Loucy (cell line): ENCODE measurements around the gene TUBA1C.
"Not testable (repeated sequence)": the region's sequence is repeated elsewhere in the genome, so short reads cannot be mapped to it uniquely, and the experiment has no call there.

Experiments used
- H2AFZ ChIP-seq: fragments of 200-600 bp; sonication (generic); 2 replicates; pipeline ENCODE4 v1.6.0; 2016; ENCODE audit warnings: antibody characterized with exemption, mild to moderate bottlenecking, low read length, moderate library complexity
- H3F3A ChIP-seq: fragments of 200-600 bp; 2 replicates; pipeline ENCODE4 v1.6.0; 2016; ENCODE audit warnings: antibody characterized with exemption, low read depth, mild to moderate bottlenecking
- H3K27me3 ChIP-seq: fragments of 200-600 bp; sonication (generic); 2 replicates; pipeline ENCODE4 v1.6.1; 2014; ENCODE audit warnings: low read length, mild to moderate bottlenecking; ENCODE audit not compliant: insufficient read depth, poor library complexity, severe bottlenecking
- H3K36me3 ChIP-seq: fragments of 200-600 bp; sonication (generic); 2 replicates; pipeline ENCODE4 v1.6.1; 2016; ENCODE audit warnings: low read length; ENCODE audit not compliant: insufficient read depth
- H3K4me1 ChIP-seq: fragments of 200-600 bp; sonication (generic); 2 replicates; pipeline ENCODE4 v1.5.1; 2014; ENCODE audit warnings: low read length, mild to moderate bottlenecking; ENCODE audit not compliant: insufficient read depth, poor library complexity, severe bottlenecking
- H3K4me2 ChIP-seq: fragments of 200-600 bp; sonication (generic); 2 replicates; pipeline ENCODE4 v1.6.0; 2014; ENCODE audit warnings: antibody characterized with exemption, low read length, low read depth, mild to moderate bottlenecking; ENCODE audit not compliant: poor library complexity, severe bottlenecking
- H3K4me3 ChIP-seq: fragments of 200-600 bp; sonication (generic); 2 replicates; pipeline ENCODE4 v1.5.1; 2014; ENCODE audit warnings: low read length, mild to moderate bottlenecking, mixed read lengths; ENCODE audit not compliant: poor library complexity, severe bottlenecking
- H3K79me2 ChIP-seq: fragments of 200-600 bp; sonication (generic); 2 replicates; pipeline ENCODE4 v1.6.1; 2014; ENCODE audit warnings: low read length; ENCODE audit not compliant: insufficient read depth
- H3K9ac ChIP-seq: fragments of 200-600 bp; sonication (generic); 2 replicates; pipeline ENCODE4 v1.6.0; 2014; ENCODE audit warnings: mild to moderate bottlenecking, low read depth, low read length, moderate library complexity; ENCODE audit not compliant: poor library complexity, severe bottlenecking
- H3K9me2 ChIP-seq: fragments of 200-600 bp; sonication (generic); replicated peaks from 2 replicates; pipeline ENCODE4 v1.6.1; 2016; ENCODE audit warnings: low read depth, low read length, mixed read lengths
- H3K9me3 ChIP-seq: fragments of 200-600 bp; sonication (generic); 2 replicates; pipeline ENCODE4 v1.6.1; 2014; ENCODE audit warnings: mild to moderate bottlenecking, antibody characterized with exemption, low read length, low read depth; ENCODE audit not compliant: insufficient read depth
- H4K20me1 ChIP-seq: fragments of 200-600 bp; sonication (generic); 2 replicates; pipeline ENCODE4 v1.6.0; 2014; ENCODE audit warnings: antibody characterized with exemption, low read length, mild to moderate bottlenecking; ENCODE audit not compliant: insufficient read depth, poor library complexity, severe bottlenecking
- EZH2phosphoT487 ChIP-seq: fragments of 200-600 bp; IDR thresholded peaks from 2 replicates; pipeline ENCODE4 v1.6.1; 2018; ENCODE audit warnings: antibody characterized with exemption, mild to moderate bottlenecking, moderate library complexity, borderline replicate concordance
- TF ChIP-seq, protein P1 (sequence below): fragments of 200-600 bp; sonication (generic); conservative IDR thresholded peaks from 2 replicates; pipeline ENCODE4 v1.5.1; 2014; ENCODE audit warnings: mild to moderate bottlenecking, antibody characterized with exemption, low read length

TUBA1C gene

DNA sequence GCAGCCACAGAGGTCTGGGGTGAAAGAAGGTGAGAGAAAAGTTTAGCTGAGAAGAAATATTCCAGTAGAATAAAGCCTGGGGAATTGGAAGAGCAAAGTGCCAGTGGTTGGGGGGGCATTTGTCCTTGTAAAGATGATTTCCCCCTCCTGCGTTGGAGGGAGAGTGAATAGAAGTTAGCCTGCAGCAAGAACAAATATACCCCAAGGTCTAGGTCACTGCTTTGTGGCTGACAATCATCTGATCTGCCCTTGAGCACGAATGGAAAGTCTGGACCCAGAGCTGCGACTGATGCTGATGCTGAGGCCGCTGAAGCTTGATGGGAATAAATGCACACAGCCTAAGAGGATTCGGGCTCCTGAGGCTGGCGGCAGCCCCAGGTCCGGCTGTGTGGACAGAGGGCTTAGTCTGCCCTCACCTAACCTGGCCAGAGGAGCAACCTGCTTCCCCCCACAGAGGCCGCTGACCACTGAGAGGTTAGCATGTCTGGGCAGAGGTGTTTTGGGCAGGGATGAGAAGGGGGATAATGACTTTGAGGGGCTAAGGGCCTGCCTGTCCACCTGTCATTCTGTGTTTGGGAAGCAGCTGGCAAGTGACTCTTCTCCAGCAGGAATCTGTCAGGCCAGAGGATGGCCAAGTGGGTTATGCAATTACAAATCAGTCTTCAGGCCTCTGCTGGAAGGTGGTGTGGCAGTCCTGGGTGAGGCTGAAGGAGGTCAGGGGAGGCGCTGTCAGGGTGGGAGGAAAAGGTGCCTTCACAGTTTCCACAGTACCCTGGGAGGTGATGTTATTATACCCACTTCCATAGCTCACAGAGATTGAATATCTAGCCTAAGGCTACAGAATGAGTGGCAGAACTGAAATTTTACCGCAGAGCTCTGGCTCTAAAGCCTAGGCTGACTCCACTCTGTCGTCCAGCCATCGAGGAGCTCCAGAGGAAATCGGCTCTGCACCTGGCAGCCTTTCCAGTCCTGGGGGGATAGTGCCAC, 11.7 kb downstream of the TUBA1C start:
- TF ChIP-seq, protein P1, sequence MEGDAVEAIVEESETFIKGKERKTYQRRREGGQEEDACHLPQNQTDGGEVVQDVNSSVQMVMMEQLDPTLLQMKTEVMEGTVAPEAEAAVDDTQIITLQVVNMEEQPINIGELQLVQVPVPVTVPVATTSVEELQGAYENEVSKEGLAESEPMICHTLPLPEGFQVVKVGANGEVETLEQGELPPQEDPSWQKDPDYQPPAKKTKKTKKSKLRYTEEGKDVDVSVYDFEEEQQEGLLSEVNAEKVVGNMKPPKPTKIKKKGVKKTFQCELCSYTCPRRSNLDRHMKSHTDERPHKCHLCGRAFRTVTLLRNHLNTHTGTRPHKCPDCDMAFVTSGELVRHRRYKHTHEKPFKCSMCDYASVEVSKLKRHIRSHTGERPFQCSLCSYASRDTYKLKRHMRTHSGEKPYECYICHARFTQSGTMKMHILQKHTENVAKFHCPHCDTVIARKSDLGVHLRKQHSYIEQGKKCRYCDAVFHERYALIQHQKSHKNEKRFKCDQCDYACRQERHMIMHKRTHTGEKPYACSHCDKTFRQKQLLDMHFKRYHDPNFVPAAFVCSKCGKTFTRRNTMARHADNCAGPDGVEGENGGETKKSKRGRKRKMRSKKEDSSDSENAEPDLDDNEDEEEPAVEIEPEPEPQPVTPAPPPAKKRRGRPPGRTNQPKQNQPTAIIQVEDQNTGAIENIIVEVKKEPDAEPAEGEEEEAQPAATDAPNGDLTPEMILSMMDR: no peak
- no peak for TF ChIP-seq EZH2phosphoT487
- peaks cover 19% of the 10 kb centered on the region; the same call in 1 of the 2 replicates for H3K36me3 ChIP-seq
- no peaks in the 10 kb centered on the region for H3K9me2 ChIP-seq
- H4K20me1 ChIP-seq: peaks cover 2% of the 10 kb centered on the region
- no peak overlapping the region for H3K4me3 ChIP-seq
- no peak overlapping the region for H3K9ac ChIP-seq
- no peaks in the 10 kb centered on the region for H3K27me3 ChIP-seq
- no peaks in the 10 kb centered on the region for H3K9me3 ChIP-seq
- no peak overlapping the region for H2AFZ ChIP-seq
- H3F3A ChIP-seq: peaks cover 2% of the 10 kb centered on the region; the same call in 1 of the 2 replicates
- H3K4me2 ChIP-seq: no peak overlapping the region
- no peaks in the 10 kb centered on the region for H3K4me1 ChIP-seq
- peaks cover 3% of the 10 kb centered on the region; the same call in 1 of the 2 replicates for H3K79me2 ChIP-seq

GRCh38 chr12:49277466-49277865, 12.6 kb downstream of the TUBA1C start:
- H3K4me2 ChIP-seq: no peak overlapping the region
- no peaks in the 10 kb centered on the region for H4K20me1 ChIP-seq
- H3K9me2 ChIP-seq: no peaks in the 10 kb centered on the region
- TF ChIP-seq, protein P1: no peak
- TF ChIP-seq EZH2phosphoT487: no peak
- peaks cover 2% of the 10 kb centered on the region; the same call in 1 of the 2 replicates for H3F3A ChIP-seq
- no peak overlapping the region for H2AFZ ChIP-seq
- no peaks in the 10 kb centered on the region for H3K27me3 ChIP-seq
- no peak overlapping the region for H3K4me3 ChIP-seq
- no peaks in the 10 kb centered on the region for H3K9me3 ChIP-seq
- no peak overlapping the region for H3K9ac ChIP-seq
- H3K4me1 ChIP-seq: no peaks in the 10 kb centered on the region
- H3K79me2 ChIP-seq: no peaks in the 10 kb centered on the region
- peaks cover 13% of the 10 kb centered on the region; the same call in 1 of the 2 replicates for H3K36me3 ChIP-seq

- Histone ChIP-seq H3F3A (no peaks in the 10 kb centered on the region; the same call in 1 of the 2 replicates), H3K79me2 (no peaks in the 10 kb centered on the region), H3K36me3 (no peaks in the 10 kb centered on the region), H3K4me3 (no peak overlapping the region), H3K9me3 (no peaks in the 10 kb centered on the region), H4K20me1 (no peaks in the 10 kb centered on the region), H3K4me2 (no peak overlapping the region), H3K4me1 (no peaks in the 10 kb centered on the region), H2AFZ (no peak overlapping the region), H3K9ac (no peak overlapping the region), H3K27me3 (no peaks in the 10 kb centered on the region), H3K9me2 (no peaks in the 10 kb centered on the region)
- no peak for TF ChIP-seq EZH2phosphoT487
- TF ChIP-seq, protein P1: no peak
These were observed 14.9 kb downstream of the TUBA1C start for GRCh38 chr12:49279706-49280159.

DNA sequence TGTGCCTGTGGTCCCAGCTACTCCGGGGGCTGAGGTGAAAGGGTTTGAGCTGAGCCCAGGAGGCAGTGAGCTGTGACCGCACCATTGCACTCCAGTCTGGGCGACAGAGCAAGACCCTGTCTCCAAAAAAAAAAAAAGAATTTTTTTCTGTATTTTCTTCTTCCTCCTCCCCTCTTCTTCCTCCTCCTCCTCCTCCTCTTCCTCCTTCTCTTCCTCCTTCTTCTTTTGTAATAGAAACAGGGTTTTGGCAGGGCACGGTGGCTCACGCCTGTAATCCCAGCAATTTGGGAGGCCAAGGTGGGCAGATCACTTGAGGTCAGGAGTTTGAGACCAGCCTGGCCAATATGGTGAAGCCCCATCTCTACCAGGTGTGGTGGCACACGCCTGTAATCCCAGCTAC, 15.7 kb downstream of the TUBA1C start:
- H3K9me2 ChIP-seq, H3K79me2 ChIP-seq, H3K36me3 ChIP-seq: not testable (repeated sequence)

More for the DNA sequence above, 15.7 kb downstream of the TUBA1C start:
- H3K27me3 ChIP-seq, H2AFZ ChIP-seq, H3K4me1 ChIP-seq, H3K9me3 ChIP-seq, H3K4me2 ChIP-seq, H4K20me1 ChIP-seq, H3F3A ChIP-seq, H3K9ac ChIP-seq, H3K4me3 ChIP-seq: not testable (repeated sequence)
